H9 (cell line): ENCODE data around the gene ANAPC2. TPM values are rescaled to one million over a fixed set of nuclear protein-coding genes. Genes with fewer than 3 reads are reported as not detected.

Experiments
- DNase-seq: peaks from one replicate; pipeline ENCODE4 v3.0.0-alpha.2; 2017
- H2AFZ ChIP-seq: one replicate; pipeline ENCODE4 v1.6.1; 2013; ENCODE audit warnings: mild to moderate bottlenecking, low read length, control low read depth, moderate library complexity
- H2AK5ac ChIP-seq: 2 replicates; pipeline ENCODE4 v1.6.1; 2013; ENCODE audit warnings: low read length, control low read depth, mixed read lengths; ENCODE audit not compliant: insufficient read length
- H2BK120ac ChIP-seq: one replicate; pipeline ENCODE4 v1.6.1; 2013; ENCODE audit warnings: low read depth, mild to moderate bottlenecking, low read length, control low read depth, inconsistent platforms; ENCODE audit not compliant: poor library complexity, severe bottlenecking
- H2BK12ac ChIP-seq: 2 replicates; pipeline ENCODE4 v1.6.1; 2013; ENCODE audit warnings: low read length, control low read depth, mixed read lengths, low read depth; ENCODE audit not compliant: insufficient read length
- H2BK15ac ChIP-seq: 2 replicates; pipeline ENCODE4 v1.6.1; 2013; ENCODE audit warnings: low read depth, low read length, control low read depth
- H2BK20ac ChIP-seq: one replicate; pipeline ENCODE4 v1.6.1; 2013; ENCODE audit warnings: low read depth, mild to moderate bottlenecking, low read length, control low read depth, inconsistent platforms; ENCODE audit not compliant: poor library complexity, severe bottlenecking
- H2BK5ac ChIP-seq: 2 replicates; pipeline ENCODE4 v1.6.1; 2013; ENCODE audit warnings: low read length, control low read depth, mixed read lengths; ENCODE audit not compliant: insufficient read length
- H3K14ac ChIP-seq: 2 replicates; pipeline ENCODE4 v1.6.1; 2013; ENCODE audit warnings: low read length, control low read depth; ENCODE audit not compliant: insufficient read depth
- H3K18ac ChIP-seq: 2 replicates; pipeline ENCODE4 v1.6.1; 2013; ENCODE audit warnings: low read depth, mild to moderate bottlenecking, mixed read lengths, low read length, control low read depth; ENCODE audit not compliant: insufficient read length
- H3K23ac ChIP-seq: 2 replicates; pipeline ENCODE4 v1.6.1; 2013; ENCODE audit warnings: low read length, control low read depth, mixed read lengths, low read depth; ENCODE audit not compliant: insufficient read length
- H3K23me2 ChIP-seq: 2 replicates; pipeline ENCODE4 v1.6.1; 2013; ENCODE audit warnings: low read depth, mild to moderate bottlenecking, mixed read lengths, low read length, control low read depth; ENCODE audit not compliant: insufficient read length, poor library complexity, severe bottlenecking
- H3K27ac ChIP-seq: 2 replicates; pipeline ENCODE4 v1.5.1; 2013; ENCODE audit warnings: low read length, control low read depth, mixed read lengths, low read depth; ENCODE audit not compliant: insufficient read length
- H3K27me3 ChIP-seq: 2 replicates; pipeline ENCODE4 v1.6.1; 2013; ENCODE audit warnings: low read length, control low read depth, inconsistent platforms; ENCODE audit not compliant: insufficient read depth
- H3K4ac ChIP-seq: 2 replicates; pipeline ENCODE4 v1.6.1; 2013; ENCODE audit warnings: low read depth, mild to moderate bottlenecking, control low read depth, inconsistent platforms, low read length, moderate library complexity
- H3K4me1 ChIP-seq: 2 replicates; pipeline ENCODE4 v1.6.1; 2013; ENCODE audit warnings: low read length, control low read depth, inconsistent platforms; ENCODE audit not compliant: insufficient read depth
- H3K4me2 ChIP-seq: 2 replicates; pipeline ENCODE4 v1.6.1; 2013; ENCODE audit warnings: low read length, control low read depth, mixed read lengths; ENCODE audit not compliant: insufficient read length, insufficient read depth
- H3K56ac ChIP-seq: 2 replicates; pipeline ENCODE4 v1.6.1; 2013; ENCODE audit warnings: low read depth, mild to moderate bottlenecking, mixed read lengths, low read length, control low read depth; ENCODE audit not compliant: insufficient read length
- H3K79me1 ChIP-seq: 2 replicates; pipeline ENCODE4 v1.6.1; 2013; ENCODE audit warnings: low read depth, mild to moderate bottlenecking, moderate library complexity, low read length, control low read depth, inconsistent platforms; ENCODE audit not compliant: insufficient read depth, poor library complexity, severe bottlenecking
- H3K79me2 ChIP-seq: 2 replicates; pipeline ENCODE4 v1.6.1; 2013; ENCODE audit warnings: low read length, control low read depth, inconsistent platforms; ENCODE audit not compliant: insufficient read depth
- H3K9ac ChIP-seq: 2 replicates; pipeline ENCODE4 v1.6.1; 2013; ENCODE audit warnings: low read length, control low read depth, mixed read lengths; ENCODE audit not compliant: insufficient read length; ENCODE audit errors: extremely low read depth
- H3K9me3 ChIP-seq: one replicate; pipeline ENCODE4 v1.6.1; 2013; ENCODE audit warnings: low read depth, low read length, inconsistent platforms; ENCODE audit not compliant: control insufficient read depth
- H3T11ph ChIP-seq: one replicate; pipeline ENCODE4 v1.6.1; 2013; ENCODE audit warnings: mild to moderate bottlenecking, low read length, control low read depth, inconsistent platforms
- H4K20me1 ChIP-seq: one replicate; pipeline ENCODE4 v1.6.1; 2013; ENCODE audit not compliant: control insufficient read depth, insufficient read length, insufficient read depth
- H4K5ac ChIP-seq: 2 replicates; pipeline ENCODE4 v1.6.1; 2013; ENCODE audit warnings: low read depth, mild to moderate bottlenecking, mixed read lengths, low read length, control low read depth; ENCODE audit not compliant: insufficient read length
- H4K8ac ChIP-seq: replicated peaks from 2 replicates; pipeline ENCODE4 v1.6.1; 2013; ENCODE audit warnings: low read length, control low read depth, mixed read lengths, low read depth; ENCODE audit not compliant: insufficient read length
- H4K91ac ChIP-seq: 2 replicates; pipeline ENCODE4 v1.6.1; 2013; ENCODE audit warnings: low read depth, mild to moderate bottlenecking, moderate library complexity, mixed read lengths, low read length, control low read depth; ENCODE audit not compliant: insufficient read length
- H3K27ac Mint-ChIP-seq, 3 experiments: 2 replicates in 2 of 3; 3 replicates in 1 of 3; pipeline ENCODE4 v1.8.0; 2020 to 2021; ENCODE audit warnings: mixed read lengths in 3 of 3, mild to moderate bottlenecking in 1 of 3, moderate library complexity in 1 of 3
- H3K27me3 Mint-ChIP-seq: 2 replicates; pipeline ENCODE4 v1.8.0; 2021; ENCODE audit warnings: low read depth, mild to moderate bottlenecking, moderate library complexity, mixed read lengths
- H3K36me3 Mint-ChIP-seq, 3 experiments: 2 replicates in 2 of 3; 3 replicates in 1 of 3; pipeline ENCODE4 v1.8.0; 2020 to 2021; ENCODE audit warnings: low read depth in 3 of 3, mixed read lengths in 3 of 3; ENCODE audit not compliant: insufficient read depth in 1 of 3
- H3K4me1 Mint-ChIP-seq, 2 experiments: 2 replicates each; pipeline ENCODE4 v1.8.0; 2020; ENCODE audit warnings: mixed read lengths in 2 of 2
- H3K4me3 Mint-ChIP-seq, 2 experiments: 2 replicates in 1 of 2; 3 replicates in 1 of 2; pipeline ENCODE4 v1.8.0; 2020 to 2021; ENCODE audit warnings: mild to moderate bottlenecking in 2 of 2, mixed read lengths in 2 of 2, moderate library complexity in 1 of 2
- H3K9me3 Mint-ChIP-seq, 2 experiments: 2 replicates in 1 of 2; 3 replicates in 1 of 2; pipeline ENCODE4 v1.8.0; 2020; ENCODE audit warnings: mild to moderate bottlenecking in 2 of 2, mixed read lengths in 2 of 2, moderate library complexity in 1 of 2
- WGBS: extraction: QIAGEN DNeasy Blood & Tissue Kit; methylation state at CpG from one replicate; pipeline ENCODE4 v1.1.7; 2013; ENCODE audit warnings: missing lambda C conversion rate, low lambda C conversion rate, mixed read lengths; ENCODE audit not compliant: insufficient read length; ENCODE audit errors: extremely low coverage; 5-methylcytosine and 5-hydroxymethylcytosine counted together
- total RNA-seq: library from RNA; stranded (reverse); gene quantifications from 2 replicates; pipeline ENCODE4 v1.2.1, GENCODE V29; 2021
- TF ChIP-seq, protein P1 (sequence below): fragments of 200-600 bp; sonication (generic); conservative IDR thresholded peaks from 3 replicates; pipeline ENCODE4 v1.8.0; 2021; ENCODE audit warnings: antibody characterized with exemption, mild to moderate bottlenecking

ANAPC2 gene
- total RNA-seq, 1 experiment from 2014 or later: 54.8 TPM

DNA sequence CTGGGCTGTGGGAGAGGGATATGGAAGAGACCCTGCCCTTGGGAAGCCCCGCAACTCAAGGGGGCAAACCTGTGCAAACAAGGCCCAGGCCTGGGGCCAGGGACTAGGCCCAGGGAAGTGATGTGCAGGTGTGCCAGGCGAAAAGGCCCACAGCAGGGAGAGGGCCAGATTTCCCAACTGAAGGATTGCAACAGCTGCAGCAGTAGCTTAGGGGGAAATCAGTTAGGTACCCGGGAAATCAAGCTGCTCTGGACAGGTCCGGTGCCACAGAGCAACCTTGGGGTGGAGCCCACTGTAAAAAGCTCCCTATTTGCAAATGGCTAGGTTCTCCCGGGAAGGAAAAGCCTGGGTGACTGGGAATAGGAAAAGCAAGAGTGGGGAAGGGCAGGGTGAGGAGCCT is 39.0 kb downstream of the ANAPC2 start:
- Histone ChIP-seq H3K9me3 (no peaks in the 10 kb centered on the region), H3K18ac (no peak overlapping the region), H2AK5ac (no peak overlapping the region), H2BK5ac (no peak overlapping the region), H2AFZ (no peak overlapping the region), H3K56ac (no peak overlapping the region), H3K27me3 (no peaks in the 10 kb centered on the region), H2BK15ac (no peak overlapping the region), H2BK120ac (no peak overlapping the region), H3T11ph (no peak overlapping the region), H3K23me2 (no peaks in the 10 kb centered on the region), H3K4me2 (no peak overlapping the region), H3K14ac (no peak overlapping the region), H3K79me2 (no peaks in the 10 kb centered on the region), H4K8ac (no peak overlapping the region), H4K5ac (no peak overlapping the region), H3K23ac (no peak overlapping the region), H2BK20ac (no peak overlapping the region), H4K91ac (no peak overlapping the region), H3K27ac (no peak overlapping the region), H4K20me1 (no peaks in the 10 kb centered on the region), H2BK12ac (no peak overlapping the region), H3K4ac (no peak overlapping the region), H3K4me1 (no peaks in the 10 kb centered on the region; the same call in 1 of the 2 replicates), H3K79me1 (no peaks in the 10 kb centered on the region), H3K9ac (no peak overlapping the region)
- Mint-ChIP-seq H3K4me1 (peaks cover 0 to 11% of the 10 kb centered on the region in 2 experiments; a peak in 2 of 4 replicates), H3K4me3 (no peak overlapping the region), H3K27me3 (peaks cover 28% of the 10 kb centered on the region), H3K9me3 (no peaks in the 10 kb centered on the region; a peak in 2 of 5 replicates), H3K27ac (no peak overlapping the region), H3K36me3 (no peaks in the 10 kb centered on the region)
- WGBS: no CpG with 5 or more reads among the region's 5 CpGs
- TF ChIP-seq, protein P1, sequence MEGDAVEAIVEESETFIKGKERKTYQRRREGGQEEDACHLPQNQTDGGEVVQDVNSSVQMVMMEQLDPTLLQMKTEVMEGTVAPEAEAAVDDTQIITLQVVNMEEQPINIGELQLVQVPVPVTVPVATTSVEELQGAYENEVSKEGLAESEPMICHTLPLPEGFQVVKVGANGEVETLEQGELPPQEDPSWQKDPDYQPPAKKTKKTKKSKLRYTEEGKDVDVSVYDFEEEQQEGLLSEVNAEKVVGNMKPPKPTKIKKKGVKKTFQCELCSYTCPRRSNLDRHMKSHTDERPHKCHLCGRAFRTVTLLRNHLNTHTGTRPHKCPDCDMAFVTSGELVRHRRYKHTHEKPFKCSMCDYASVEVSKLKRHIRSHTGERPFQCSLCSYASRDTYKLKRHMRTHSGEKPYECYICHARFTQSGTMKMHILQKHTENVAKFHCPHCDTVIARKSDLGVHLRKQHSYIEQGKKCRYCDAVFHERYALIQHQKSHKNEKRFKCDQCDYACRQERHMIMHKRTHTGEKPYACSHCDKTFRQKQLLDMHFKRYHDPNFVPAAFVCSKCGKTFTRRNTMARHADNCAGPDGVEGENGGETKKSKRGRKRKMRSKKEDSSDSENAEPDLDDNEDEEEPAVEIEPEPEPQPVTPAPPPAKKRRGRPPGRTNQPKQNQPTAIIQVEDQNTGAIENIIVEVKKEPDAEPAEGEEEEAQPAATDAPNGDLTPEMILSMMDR: no peak
- no peak for DNase-seq
